K562 (cell line): ENCODE results near the gene ARMH3. TPM values are rescaled to one million over a fixed set of nuclear protein-coding genes. Genes with fewer than 3 reads are reported as not detected.

Experiments
- ARNT ChIP-seq, 2 experiments: fragments of 450-650 bp; IDR thresholded peaks; 2 replicates each; pipeline ENCODE4 v1.6.1; 2016; ENCODE audit warnings: mild to moderate bottlenecking in 1 of 2
- ATF1 ChIP-seq, 2 experiments: fragments of 450-650 bp in 1 of 2; IDR thresholded peaks; 2 replicates each; pipeline ENCODE4 v1.6.1; 2016; ENCODE audit warnings: missing compliant biosample characterization in 1 of 2, missing genetic modification characterization in 1 of 2
- BCOR ChIP-seq: fragments of 450-650 bp; IDR thresholded peaks from 2 replicates; pipeline ENCODE4 v1.6.1; 2016
- BDP1 ChIP-seq: IDR thresholded peaks from 3 replicates; pipeline ENCODE4 v1.6.1; 2011; ENCODE audit not compliant: insufficient read length, insufficient read depth
- DIDO1 ChIP-seq: fragments of 450-650 bp; IDR thresholded peaks from 2 replicates; pipeline ENCODE4 v1.6.1; 2016; ENCODE audit warnings: low read depth, missing biosample characterization, missing genetic modification characterization
- DNMT1 ChIP-seq: fragments of 450-650 bp; IDR thresholded peaks from 2 replicates; pipeline ENCODE4 v1.6.1; 2016; ENCODE audit warnings: antibody characterized with exemption, mild to moderate bottlenecking
- ELF2 ChIP-seq: fragments of 250-450 bp; sonication (Bioruptor Pico); IDR thresholded peaks from 2 replicates; pipeline ENCODE4 v1.5.0; 2021; ENCODE audit warnings: mild to moderate bottlenecking
- FOSL1 ChIP-seq: fragments of 200-800 bp; sonication (Bioruptor generic); conservative IDR thresholded peaks from 2 replicates; pipeline ENCODE4 v1.6.1; 2016; ENCODE audit warnings: missing genetic modification characterization, missing compliant biosample characterization
- FOXK1 ChIP-seq: sonication (generic); formaldehyde crosslinking; IDR thresholded peaks from 2 replicates; pipeline ENCODE4 v1.8.0; 2022; ENCODE audit warnings: missing genetic modification reagents, mild to moderate bottlenecking, borderline replicate concordance
- HCFC1 ChIP-seq: IDR thresholded peaks from 2 replicates; pipeline ENCODE4 v1.6.1; 2012; ENCODE audit warnings: low read depth, low read length, improper control_type of control experiment
- HDAC3 ChIP-seq: fragments of 450-650 bp; IDR thresholded peaks from 2 replicates; pipeline ENCODE4 v1.6.1; 2018; ENCODE audit warnings: borderline replicate concordance, mild to moderate bottlenecking, moderate library complexity; ENCODE audit not compliant: partially characterized antibody
- HMBOX1 ChIP-seq: sonication (generic); IDR thresholded peaks from 2 replicates; pipeline ENCODE4 v1.6.1; 2016
- KHSRP ChIP-seq: fragments of 450-650 bp; IDR thresholded peaks from 2 replicates; pipeline ENCODE4 v1.6.1; 2017
- MYBL2 ChIP-seq, 2 experiments: fragments of 450-650 bp in 1 of 2; sonication (generic) in 1 of 2; formaldehyde crosslinking in 1 of 2; IDR thresholded peaks; 2 replicates each; pipeline versions ENCODE4 v1.6.1 to v1.8.1; 2017 to 2022; ENCODE audit warnings: borderline replicate concordance in 1 of 2, inconsistent platforms in 1 of 2, low read depth in 1 of 2, mild to moderate bottlenecking in 1 of 2, missing genetic modification reagents in 1 of 2, moderate library complexity in 1 of 2
- NFATC3 ChIP-seq: fragments of 450-650 bp; IDR thresholded peaks from 2 replicates; pipeline ENCODE4 v1.6.1; 2017; ENCODE audit warnings: mild to moderate bottlenecking
- NR1H2 ChIP-seq: sonication (generic); formaldehyde crosslinking; IDR thresholded peaks from 2 replicates; pipeline ENCODE4 v1.4.0; 2020; ENCODE audit warnings: mild to moderate bottlenecking, missing genetic modification reagents
- PHF20 ChIP-seq: fragments of 450-650 bp; IDR thresholded peaks from 2 replicates; pipeline ENCODE4 v1.6.1; 2018; ENCODE audit not compliant: partially characterized antibody
- PTBP1 ChIP-seq: fragments of 200-400 bp; formaldehyde crosslinking; IDR thresholded peaks from 2 replicates; pipeline ENCODE4 v1.6.1; 2017; ENCODE audit warnings: low read depth, low read length
- SMARCA4 ChIP-seq: fragments of 450-650 bp; IDR thresholded peaks from 2 replicates; pipeline ENCODE4 v1.6.1; 2016
- SMARCC2 ChIP-seq: fragments of 450-650 bp; IDR thresholded peaks from 2 replicates; pipeline ENCODE4 v1.6.1; 2017; ENCODE audit warnings: antibody characterized with exemption, moderate library complexity, mild to moderate bottlenecking, low read depth
- VEZF1 ChIP-seq: fragments of 200-800 bp; sonication (Bioruptor generic); IDR thresholded peaks from 2 replicates; pipeline ENCODE4 v1.6.1; 2017; ENCODE audit warnings: missing genetic modification characterization, missing compliant biosample characterization
- YY1 ChIP-seq, 3 experiments: IDR thresholded peaks; 2 replicates each; pipeline ENCODE4 v1.6.1; 2011; ENCODE audit warnings: low read length in 2 of 3, mild to moderate bottlenecking in 2 of 3, moderate library complexity in 2 of 3, borderline replicate concordance in 1 of 3, control low read depth in 1 of 3, low read depth in 1 of 3; ENCODE audit not compliant: insufficient read depth in 3 of 3, insufficient replicate concordance in 2 of 3, control insufficient read depth in 1 of 3, insufficient read length in 1 of 3; ENCODE audit errors: extremely low read depth in 1 of 3
- ZBTB12 ChIP-seq: fragments of 250-450 bp; sonication (Bioruptor Pico); IDR thresholded peaks from 2 replicates; pipeline ENCODE4 v1.4.0; 2020
- ZNF436 ChIP-seq: fragments of 250-450, 450-650 bp; sonication (Bioruptor Pico); formaldehyde crosslinking; IDR thresholded peaks from 2 replicates; pipeline ENCODE4 v1.7.0; 2020; ENCODE audit warnings: mild to moderate bottlenecking
- polyA plus RNA-seq, 8 experiments: library from polyadenylated mRNA; depleted of rRNA in 4 of 8; stranded (reverse) in 5 of 8; unstranded in 3 of 8; fragments of >200 nt; fragmentation: Nextera tagmentation in 2 of 8; fragmentation: Illumina TruSeq in 1 of 8; extraction: Ambion mirVana in 2 of 8; extraction: Trizol in 1 of 8; gene quantifications; 2 replicates each; pipeline versions ENCODE4 v1.2.1 to v1.2.3, GENCODE V29; 2011 to 2014; ENCODE audit warnings: inconsistent platforms in 1 of 8, missing spikeins in 1 of 8
- total RNA-seq, 7 experiments: library from RNA; depleted of rRNA in 6 of 7; stranded (reverse); fragments of >200 nt in 6 of 7; fragmentation: Illumina TruSeq in 2 of 7; extraction: Trizol in 2 of 7; gene quantifications; 2 replicates each; pipeline versions ENCODE4 v1.2.1 to v1.2.3, GENCODE V29; 2011 to 2021; ENCODE audit warnings: low replicate concordance in 1 of 7
- TF ChIP-seq, protein P1 (sequence below), 2 experiments: fragments of 450-650 bp; IDR thresholded peaks; 2 replicates each; pipeline ENCODE4 v1.6.1; 2016

The ARMH3 gene
- total and polyA plus RNA-seq, 9 of the 15 experiments (the other 6 are each of a cell fraction or from before 2014, with no cell fraction given): 0.29 to 0.73 TPM; not detected in 7

DNA sequence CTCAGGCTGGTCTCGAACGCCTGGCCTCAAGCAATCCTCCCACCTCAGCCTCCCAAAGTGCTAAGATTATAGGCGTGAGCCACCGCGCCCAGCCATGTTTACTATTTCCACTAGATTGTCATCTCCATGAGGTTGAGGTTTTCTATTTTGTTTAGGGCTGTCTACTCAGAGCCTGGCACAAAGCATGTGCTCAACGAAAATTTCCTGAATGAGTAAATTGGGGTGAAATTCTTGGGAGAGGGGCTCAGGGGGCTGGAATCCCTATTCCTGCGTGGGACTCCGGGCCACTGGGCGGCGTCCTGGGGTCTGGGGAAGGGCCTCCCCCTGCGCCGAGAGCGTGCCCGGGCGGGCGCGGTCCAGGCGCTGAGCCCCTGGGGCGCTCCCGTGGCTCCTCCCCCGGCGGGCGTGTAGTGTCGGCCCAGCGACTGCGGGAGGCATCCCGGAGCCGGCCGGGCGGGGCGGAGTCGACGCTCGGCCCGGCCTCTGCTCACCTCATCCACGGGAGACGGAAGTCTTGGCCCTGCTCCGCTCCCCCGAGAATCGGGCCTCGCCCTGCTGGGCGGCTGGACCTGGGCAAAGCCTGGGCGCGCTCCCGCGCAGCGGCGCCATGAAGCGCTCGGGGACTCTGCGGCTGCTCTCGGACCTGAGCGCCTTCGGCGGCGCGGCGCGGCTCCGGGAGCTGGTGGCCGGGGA, 9.0 kb upstream of the ARMH3 start, which contains the start of gene HPS6 (continued):
- TF ChIP-seq, protein P1, sequence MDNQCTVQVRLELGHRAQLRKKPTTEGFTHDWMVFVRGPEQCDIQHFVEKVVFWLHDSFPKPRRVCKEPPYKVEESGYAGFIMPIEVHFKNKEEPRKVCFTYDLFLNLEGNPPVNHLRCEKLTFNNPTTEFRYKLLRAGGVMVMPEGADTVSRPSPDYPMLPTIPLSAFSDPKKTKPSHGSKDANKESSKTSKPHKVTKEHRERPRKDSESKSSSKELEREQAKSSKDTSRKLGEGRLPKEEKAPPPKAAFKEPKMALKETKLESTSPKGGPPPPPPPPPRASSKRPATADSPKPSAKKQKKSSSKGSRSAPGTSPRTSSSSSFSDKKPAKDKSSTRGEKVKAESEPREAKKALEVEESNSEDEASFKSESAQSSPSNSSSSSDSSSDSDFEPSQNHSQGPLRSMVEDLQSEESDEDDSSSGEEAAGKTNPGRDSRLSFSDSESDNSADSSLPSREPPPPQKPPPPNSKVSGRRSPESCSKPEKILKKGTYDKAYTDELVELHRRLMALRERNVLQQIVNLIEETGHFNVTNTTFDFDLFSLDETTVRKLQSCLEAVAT (IDR thresholded peaks at IDR 0.05): no peak
- TF ChIP-seq HDAC3 (no peak), ELF2 (peak; percentile 93), SMARCC2 (no peak), NR1H2 (CRISPR knock-in tag) (no peak), BCOR (peak; percentile 89), PTBP1 (no peak), YY1 (IDR thresholded peaks at IDR 0.05; ENCODE audit: borderline replicate concordance in 1 of 3, control insufficient read depth in 1 of 3, extremely low read depth in 1 of 3, insufficient read depth in 3 of 3, insufficient read length in 1 of 3, insufficient replicate concordance in 2 of 3, low read depth in 1 of 3, low read length in 2 of 3) (peak in 2 of 3 experiments; percentile 30 to 68), DNMT1 (no peak), MYBL2 (IDR thresholded peaks at IDR 0.05; ENCODE audit: low read depth) (no peak), MYBL2 (CRISPR knock-in tag; IDR thresholded peaks at IDR 0.05; ENCODE audit: borderline replicate concordance) (no peak), ZBTB12 (peak; percentile 71), DIDO1 (tag) (no peak), SMARCA4 (peak; percentile 11; the same call in 1 of the 2 replicates), PHF20 (peak; percentile 94), ARNT (IDR thresholded peaks at IDR 0.05) (0 out of 4 replicates have a peak, but pooled peaks of 1 of the 2 experiments have one; percentile 46), BDP1 (no peak), ZNF436 (CRISPR knock-in tag) (no peak), HCFC1 (peak; percentile 59), ATF1 (CRISPR knock-in tag; IDR thresholded peaks at IDR 0.05) (peak; percentile 30; the same call in 1 of the 2 replicates), ATF1 (tag; IDR thresholded peaks at IDR 0.05) (peak; percentile 92), NFATC3 (no peak), HMBOX1 (no peak), VEZF1 (CRISPR knock-in tag) (peak; percentile 70), FOSL1 (tag) (peak; percentile 40), FOXK1 (CRISPR knock-in tag) (no peak), KHSRP (no peak)
